Hematopoietic multipotent progenitor cell (in vitro differentiated cells): ENCODE data around the gene STARD13. TPM values are rescaled to one million over a fixed set of nuclear protein-coding genes. Genes with fewer than 3 reads are reported as not detected.

ENCODE experiments used
- DNase-seq, 3 donors: peaks; one replicate each; pipeline ENCODE4 v3.0.0-alpha.2; 2011 to 2015; ENCODE audit warnings: low read depth in 2 of 3, low spot score in 2 of 3
- total RNA-seq: library from RNA; depleted of rRNA; stranded (reverse); fragments of >200 nt; gene quantifications from one replicate; pipeline ENCODE4 v1.2.3, GENCODE V29; 2012

The STARD13 gene
- total RNA-seq, 1 donor: 0.81 TPM

DNA sequence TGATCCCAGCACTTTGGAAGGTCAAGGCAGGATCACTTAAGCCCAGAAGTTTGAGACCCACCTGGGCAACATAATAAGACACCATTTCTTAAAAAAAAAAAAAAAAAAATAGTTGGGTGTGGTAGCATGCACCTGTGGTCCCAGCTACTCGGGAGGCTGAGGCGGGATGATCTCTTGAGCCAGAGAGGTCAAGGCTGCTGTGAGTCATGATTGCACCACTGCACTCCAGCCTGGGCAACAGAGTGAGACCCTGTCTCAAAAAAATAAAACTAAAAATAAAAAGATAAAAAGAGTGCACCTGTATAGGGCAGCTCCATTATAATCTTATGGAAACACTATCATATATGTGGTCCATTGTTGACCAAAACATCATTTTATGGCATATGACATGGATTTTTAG is 25.5 kb upstream of the STARD13 start:
- DNase-seq: no peak

DNA sequence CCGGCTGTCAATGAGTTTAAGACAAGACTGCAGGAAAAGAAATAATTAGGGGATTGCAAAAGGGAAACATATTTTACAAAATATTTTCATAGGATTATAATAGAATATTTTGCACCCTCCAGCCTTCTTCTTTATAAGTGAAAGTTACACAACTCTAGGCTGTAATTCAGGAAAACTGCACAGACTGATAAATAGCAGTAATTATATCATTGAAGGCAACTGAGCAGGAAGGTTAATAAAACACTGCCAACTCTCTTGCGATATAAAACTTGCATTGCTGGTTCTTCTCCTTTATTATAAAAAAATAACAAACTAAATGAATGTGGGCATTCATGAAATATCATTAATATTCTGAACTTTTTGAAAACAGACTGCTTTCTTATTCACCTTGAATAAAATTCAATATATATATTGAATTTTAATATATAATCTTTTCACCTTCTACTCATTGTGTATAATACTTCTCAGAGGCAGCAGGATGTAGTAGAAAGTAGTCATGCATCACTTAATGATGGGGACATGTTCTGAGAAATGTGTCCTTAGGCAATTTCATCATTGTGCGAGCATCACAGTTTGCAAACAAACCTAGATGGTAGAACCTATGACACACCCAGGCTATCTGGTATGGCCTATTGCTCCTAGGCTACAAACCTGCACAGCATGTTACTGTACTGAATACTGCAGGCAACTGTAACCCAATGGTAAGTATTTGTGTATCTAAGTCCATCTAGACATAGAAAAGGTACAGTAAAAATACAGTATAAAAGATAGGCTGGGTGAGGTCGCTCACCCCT is 24.9 kb upstream of the STARD13 start:
- no peak for DNase-seq

DNA sequence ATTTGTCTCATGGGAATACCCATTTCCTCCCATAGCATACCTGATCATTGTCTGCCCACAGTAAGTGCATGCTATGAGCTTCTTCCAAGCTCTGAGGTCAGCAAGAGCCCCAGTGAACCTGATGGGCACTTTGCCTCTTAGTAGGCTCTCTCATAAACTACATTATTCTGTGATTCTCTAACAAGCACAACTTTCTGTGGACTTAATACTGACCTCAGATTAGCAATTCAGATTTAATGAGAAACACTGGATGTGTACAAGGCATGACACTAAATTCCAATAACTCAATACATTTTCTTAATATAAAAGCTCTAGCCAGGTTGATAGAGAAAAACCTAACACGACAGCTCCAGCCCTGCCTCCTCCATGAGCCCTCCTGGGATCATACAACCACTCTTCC is 23.3 kb upstream of the STARD13 start:
- no peak for DNase-seq

DNA sequence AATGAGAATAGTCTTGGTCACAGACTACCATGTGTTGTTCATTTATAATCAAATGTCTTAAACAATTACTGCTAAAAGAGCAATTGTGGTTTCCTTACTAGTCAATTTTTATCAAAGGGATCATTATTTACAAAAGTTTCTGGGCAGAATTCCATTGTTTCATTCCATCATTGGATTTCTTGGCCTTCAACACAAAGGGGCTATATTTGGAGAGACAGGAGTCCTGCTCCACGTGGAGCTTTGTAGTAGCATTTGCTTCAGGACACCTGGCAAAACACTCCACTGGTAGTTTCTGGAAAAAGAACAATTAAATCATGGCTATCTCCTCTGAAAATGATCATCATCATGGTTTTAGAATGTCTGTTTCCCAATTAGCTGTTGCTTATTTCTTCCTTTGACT is 22.3 kb upstream of the STARD13 start:
- DNase-seq: no peak

DNA sequence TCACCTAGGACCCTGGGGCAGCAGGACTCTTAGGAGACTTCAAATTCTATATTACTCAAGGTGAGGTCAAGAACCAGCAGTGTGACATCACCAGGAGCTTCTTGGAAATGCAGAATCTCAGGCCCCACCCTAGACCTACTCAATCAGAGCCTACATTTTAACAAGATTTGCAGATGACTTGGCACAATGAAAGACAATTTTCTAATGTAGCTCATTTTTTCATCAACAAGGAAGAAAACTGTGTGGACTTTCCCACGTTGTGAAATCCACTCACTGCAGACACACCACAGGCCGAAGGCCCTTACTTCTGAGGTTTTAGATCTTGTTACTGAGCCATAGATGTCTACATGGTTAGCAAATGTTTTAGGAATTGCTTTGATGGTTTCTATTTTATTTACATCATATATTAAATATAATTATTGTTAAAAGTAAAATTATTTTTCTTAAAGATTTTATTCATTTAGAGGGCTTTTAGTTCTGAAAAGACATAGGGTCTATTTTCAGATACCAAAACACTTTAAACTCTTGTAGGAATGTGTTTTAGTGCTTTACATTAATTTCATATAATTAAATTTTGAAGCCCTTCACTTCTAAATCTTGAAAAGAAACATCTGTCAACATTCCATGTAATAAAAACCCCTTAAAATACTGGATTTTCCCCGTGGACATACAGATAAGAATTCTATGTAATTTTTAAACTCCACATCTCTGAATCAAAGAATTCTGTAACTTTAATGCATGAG is 18.5 kb upstream of the STARD13 start:
- DNase-seq: no peak

DNA sequence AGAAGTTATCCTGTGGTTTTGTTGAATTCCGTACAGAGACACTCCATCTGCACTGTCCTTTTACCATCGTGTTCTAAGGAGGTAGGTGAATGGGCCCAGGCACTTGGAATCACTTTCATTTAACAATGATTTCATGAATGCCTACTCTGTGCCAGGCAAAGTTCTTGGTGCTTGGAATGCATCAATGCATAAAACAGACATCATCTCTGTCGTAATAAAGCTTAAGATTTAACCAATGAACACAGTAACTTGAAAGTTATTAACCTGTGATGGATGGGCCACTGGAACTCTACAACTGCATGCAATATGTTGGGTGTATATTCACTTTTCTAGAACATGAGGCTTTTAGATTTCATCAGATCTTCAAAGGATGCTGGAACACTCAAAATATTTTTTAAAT is 14.1 kb upstream of the STARD13 start:
- DNase-seq: no peak

DNA sequence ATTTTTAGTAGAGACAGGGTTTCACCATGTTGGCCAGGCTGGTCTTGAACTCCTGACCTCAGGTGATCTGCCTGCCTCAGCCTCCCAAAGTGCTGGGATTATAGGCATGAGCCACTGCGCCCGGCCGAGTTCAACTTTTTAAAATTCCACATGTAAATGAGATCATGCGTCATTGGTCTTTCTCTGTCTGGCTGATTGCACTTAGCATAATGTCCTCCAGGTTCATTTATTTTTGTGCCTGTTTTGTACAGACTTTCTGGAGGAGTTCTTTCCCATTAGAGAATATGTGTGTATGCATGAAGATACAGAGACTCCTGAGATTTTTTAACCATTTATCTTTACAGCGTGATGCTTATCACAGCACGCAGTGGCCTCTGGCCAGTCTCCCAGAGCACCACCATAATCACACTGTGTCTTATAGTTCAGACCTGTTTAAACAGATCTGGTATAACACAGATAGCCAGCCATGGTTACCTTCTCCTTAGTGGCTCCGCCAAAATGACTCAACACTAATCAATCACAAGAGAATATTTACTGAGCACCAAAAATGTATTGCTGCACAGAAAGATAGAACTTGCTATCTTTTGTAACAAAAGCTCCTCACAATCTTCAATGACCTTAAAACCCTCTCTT is 11.4 kb upstream of the STARD13 start:
- DNase-seq: no peak

DNA sequence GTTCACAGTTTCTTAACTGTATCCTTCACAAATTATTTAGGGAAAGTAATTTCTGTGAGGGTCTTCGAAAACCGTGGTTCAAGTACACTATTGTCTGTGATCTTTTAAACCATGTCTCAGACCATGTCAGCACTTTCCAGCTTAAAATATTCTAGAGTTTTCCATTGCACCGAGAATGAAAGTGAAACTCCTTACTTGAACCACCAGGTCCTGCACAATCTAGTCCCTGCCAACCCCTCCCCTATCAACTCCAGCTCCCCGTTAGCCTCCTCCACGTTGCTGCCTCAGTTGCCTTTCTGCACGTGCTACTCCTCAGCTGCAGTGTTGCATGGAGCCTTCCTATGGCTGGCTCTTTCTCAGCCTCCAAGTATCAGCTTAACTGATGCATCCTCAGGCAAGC is 7.2 kb upstream of the STARD13 start:
- no peak for DNase-seq

DNA sequence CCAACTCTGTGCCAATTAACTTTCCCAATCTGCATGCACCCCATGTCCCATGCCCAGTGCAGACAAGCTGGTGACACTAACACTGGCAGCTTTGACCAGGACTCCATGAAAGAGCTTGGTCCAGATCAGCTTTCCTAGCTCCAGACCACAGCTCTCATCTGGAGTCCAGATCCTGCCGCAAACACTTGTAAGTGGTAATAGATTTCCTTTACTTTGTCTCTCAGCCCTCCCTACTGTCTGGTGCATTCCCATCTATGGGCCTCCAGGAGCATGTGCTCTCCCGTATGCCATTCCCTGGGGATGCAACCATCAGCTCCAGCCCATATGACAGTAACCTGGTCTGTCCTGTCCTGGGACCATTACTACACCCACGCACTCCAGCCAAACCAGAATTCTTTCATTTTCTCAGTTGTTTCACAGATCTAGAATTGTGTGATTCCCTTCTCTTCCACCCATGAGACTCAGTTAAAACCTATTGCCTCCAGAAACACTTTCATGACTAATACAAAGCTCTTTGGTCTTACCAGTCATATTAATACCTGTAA is 4.9 kb upstream of the STARD13 start:
- no peak for DNase-seq

DNA sequence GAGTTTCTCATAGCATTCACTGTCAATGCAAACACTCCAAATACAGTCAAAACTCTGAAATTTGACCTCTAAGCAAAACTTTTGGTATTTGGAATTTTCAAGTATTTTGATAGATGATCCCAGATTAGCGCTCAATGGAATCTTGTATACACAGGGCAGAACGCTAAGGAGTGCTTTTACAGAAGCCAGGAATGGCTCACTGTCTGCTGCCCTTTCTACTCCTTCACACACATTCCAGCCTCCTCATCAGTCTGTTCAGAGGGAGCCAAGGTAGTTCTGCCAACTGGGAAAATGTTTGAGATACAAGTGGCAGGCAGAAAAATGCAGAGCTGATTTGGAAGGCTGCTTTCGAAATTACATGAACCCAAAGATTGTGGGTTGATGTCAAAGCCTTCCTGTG is 4.4 kb upstream of the STARD13 start:
- DNase-seq: no peak

DNA sequence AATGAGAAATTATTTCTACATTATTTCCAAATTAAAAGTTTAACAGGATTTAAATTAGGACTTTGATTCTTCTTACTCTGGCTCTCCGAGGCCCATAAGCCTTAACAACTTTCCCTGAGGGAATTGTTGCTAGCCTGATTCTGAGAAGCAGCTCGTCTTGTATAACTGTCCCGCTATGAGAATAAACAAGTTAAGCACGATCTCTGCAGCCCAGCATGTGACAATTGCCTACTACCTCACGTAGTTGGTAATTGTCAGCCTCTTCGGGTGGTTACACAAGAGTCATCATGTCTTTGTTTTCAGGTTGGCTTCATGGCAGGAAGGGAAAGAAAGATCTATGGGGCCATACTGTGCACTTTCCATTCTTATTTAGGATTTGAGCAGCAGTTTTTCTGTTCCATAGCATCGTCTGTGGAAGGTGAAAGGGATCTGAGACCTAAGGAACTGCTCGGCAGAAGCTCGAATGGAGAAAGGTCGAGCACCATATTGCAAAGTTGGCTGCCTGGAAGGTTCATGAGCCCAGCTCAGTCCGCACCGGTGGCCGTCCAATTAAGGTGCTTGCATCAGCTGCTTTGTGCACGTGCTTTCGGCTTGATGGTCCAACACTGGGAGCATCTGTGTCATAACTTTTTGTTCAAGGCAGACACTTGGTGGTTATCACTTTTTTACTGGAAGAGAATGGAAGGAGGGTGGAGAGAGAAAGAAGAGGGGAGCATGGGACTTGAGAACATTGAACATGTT is 1.8 kb upstream of the STARD13 start:
- no peak for DNase-seq

DNA sequence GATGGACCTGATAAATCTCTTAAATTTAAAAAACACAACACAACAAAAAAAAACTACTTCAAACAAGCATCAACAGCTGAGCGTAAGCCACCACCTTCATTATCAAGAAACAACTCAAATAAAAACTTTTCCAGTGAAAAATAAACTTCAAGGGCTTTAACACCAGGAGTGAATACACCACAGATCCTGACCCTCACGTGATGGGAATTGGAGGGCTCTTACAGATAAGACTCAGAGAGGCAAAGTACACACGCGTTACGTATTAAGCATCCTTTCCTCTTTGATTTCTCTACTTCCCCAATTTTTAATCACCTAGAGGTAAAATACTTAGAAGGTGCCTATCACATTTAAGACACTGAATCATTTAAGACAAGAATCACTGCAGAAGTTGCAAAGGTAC is 573 bp upstream of the STARD13 start:
- DNase-seq: peak in 2 of 3 donors; percentile 3 to 8

DNA sequence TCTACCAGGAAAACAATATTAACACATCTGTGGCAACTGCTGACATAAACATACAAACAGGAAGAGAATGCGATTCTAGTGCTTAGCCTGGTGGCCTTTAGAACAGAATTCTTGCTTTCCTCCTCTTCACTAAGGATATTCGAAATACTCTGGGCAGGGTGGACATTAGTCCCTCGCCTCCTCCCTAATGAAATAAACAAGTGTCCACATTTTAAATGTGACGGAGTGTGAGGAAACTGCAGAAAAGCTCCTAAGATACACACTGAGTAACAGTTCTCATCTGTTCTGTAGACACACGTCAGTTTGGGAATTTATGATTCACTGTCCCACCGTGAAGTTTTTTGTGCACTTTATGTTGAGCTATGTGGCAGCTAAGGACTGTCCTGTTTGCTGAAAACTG is 639 bp downstream of the STARD13 start:
- DNase-seq: peak in 2 of 3 donors; percentile 3 to 8

DNA sequence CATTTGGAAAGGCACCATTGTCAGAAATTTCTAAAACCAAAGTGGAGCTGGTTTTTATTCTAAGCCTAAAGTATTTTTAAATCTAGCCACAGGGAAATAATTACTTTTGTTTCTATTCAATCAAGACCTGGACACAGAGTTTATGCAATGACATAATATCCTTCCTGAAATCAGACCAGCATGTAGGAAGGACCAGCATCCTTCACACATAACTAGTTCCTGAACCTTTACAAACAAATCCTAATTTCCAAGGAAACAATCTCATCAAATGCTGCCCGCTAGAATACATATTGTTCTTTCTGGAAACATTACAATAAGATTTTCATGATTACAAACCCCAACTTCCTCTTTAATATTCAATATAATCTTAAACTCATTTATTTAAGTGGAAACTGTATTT is 1.5 kb downstream of the STARD13 start:
- DNase-seq: peak in 2 of 3 donors; percentile 1 to 49

DNA sequence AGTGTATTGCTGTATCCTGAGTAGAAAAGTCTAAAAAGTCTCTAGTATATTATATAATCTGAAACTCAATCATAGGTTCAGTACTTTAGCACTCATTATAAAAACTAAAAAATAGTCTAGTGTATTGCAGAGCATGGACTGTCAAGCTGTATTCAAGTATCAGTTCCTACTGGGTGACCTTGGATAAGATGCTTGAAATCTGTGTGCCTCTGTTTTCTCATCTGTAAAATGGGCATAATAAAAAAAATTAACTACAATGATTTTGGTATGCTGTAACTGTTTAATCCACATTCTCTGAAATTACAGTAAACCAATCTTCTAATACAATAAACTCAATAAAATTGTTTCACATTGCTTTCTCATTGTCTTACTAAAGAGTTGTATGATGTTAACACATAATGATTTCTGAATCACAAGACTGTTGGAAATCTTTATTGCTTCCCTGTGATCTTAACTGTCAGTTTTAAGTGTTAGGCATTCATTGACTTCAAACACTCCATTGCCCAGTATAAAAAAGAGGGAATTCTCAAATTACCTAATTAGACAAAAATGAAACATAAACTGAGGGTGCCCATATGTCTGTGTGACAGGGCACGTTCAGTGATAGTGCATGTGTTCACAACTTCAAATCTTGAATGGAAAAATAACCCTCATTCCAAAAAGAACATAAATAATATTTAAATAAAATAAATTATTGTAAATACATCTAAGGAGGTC is 2.2 kb downstream of the STARD13 start:
- DNase-seq: no peak

DNA sequence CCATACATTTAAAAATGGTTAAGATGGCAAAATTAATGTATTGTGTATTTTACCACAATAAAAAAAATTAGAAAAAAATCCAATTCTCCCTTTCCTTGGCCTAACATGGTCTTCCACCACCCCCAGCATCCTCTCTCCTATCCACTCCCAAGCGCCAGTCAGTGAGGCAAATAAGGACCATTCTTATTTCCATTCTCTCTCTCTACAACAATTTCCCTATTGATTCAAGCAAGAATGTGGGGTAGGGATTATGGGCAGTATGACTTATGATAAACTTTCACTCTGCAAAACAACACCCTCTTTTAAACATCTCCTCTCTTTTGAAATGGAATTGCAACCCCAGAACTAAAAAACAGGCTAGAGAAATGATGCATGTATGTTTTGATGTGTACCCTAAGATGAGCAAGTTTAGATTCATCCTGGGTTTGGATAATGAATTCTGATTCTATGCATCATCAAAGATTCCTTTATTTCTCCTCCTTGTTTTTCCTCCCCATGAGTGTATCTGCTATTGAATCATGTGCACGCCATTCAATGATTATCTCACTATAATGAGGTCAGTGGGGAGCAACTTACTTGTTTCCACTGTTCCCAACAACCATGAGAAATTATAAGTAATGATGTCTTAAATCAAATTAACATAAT is 3.5 kb downstream of the STARD13 start:
- no peak for DNase-seq

DNA sequence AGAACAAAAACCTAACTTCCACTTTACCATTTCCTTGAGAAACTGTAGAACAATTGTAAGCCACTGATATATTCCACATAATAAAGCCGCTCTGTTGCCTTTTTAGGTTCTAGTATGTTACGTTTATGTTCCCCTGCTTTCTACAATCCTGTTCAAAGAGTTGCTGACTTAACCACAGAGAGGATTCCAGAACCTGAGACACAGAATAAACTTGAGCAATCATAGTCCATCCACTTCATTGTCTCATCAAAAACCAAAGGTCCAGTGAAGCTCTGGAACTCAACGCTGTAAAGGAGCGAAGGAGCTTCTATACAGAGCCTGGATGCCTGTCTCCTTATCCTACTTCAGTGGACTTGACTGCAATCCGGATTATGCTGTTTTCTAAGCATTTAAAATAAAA is 4.6 kb downstream of the STARD13 start:
- DNase-seq: no peak

DNA sequence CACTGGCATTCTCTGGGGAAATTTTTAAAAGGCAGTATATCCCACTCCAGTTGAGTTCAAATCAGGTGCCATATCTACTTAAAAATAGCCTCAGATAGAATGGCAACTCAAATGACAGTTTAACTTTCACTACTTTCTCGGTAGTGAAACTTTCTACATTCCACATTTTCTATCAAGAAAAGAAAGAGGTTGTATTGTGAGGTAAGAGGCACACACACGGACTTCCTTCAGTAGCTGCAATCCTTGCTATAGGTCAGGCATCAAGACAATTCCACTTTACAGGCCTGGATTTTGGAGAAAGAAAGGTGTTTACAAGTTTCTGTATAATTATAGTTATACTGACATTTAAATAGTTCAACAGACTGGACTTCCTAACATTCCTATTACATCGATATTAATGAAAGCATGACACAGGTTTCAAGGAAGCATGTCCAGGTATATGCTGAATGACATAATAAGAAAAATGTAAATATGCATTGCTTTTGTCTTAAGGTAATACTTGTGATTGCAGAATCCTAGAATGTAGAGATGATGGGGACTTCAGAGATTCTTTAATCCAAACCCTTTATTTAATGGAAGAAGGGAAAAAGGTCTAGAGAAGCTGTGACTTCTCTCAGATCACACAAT is 5.2 kb downstream of the STARD13 start:
- DNase-seq: no peak
